ENCODE data around the gene GNG12. TPM values are rescaled to one million over a fixed set of nuclear protein-coding genes. Genes with fewer than 3 reads are reported as not detected.

The GNG12 gene
- total RNA-seq, 1 experiment from 2014 or later: 144 TPM

DNA sequence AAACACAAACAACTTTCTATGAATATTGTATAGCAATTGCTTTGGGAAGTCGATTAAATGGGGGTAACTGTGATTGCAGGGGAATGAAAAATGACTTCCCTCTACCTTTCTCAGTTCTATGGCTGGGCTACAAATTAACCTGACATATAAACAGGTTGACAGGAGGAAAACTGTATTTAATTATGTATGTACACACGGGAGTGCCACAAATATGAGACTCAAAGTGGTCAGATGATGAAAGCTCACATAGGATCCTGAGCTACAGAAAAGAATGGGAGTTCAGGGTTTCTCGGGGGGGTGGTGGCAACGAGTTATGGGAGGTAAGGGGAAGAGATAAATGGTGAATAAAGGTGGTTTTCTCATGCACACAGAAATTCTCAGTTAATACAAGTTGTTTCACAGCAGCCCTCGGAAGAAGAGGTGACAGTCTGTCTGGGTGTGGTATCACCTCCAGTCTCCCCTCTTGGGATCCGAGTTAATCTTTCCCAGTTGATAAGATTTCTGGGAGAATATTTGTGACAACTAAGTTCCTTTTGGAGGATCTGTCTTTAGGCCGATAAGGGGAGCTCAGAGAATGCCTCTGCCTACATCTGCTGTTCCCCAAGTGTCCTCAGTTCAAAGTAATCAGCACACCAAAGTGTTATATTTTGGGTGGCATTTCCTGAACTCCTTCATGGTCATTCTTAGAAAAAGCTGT is 122.0 kb downstream of the GNG12 start:
- no peak for DNase-seq (ENCODE audit: low read depth)

DNA sequence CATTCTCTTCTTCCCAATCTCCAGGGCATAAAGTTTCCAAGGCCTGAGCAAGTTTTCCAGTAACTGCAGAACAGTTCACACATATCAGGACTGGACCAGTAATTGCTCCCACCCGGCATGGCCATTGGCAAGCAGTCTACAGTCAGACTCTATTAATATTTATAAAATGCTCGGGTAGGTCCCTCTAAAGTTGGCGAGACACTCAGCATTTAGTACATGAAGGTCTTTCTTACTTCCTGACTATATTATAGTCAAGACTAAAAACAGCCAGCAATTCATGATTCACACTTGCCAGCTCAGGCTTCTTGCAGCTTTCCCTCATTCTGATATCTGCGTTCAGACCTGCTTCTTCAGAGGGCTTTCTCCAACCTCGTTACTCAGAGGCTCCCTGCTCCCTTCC is 122.8 kb downstream of the GNG12 start:
- DNase-seq (ENCODE audit: low read depth): peak; percentile 86

DNA sequence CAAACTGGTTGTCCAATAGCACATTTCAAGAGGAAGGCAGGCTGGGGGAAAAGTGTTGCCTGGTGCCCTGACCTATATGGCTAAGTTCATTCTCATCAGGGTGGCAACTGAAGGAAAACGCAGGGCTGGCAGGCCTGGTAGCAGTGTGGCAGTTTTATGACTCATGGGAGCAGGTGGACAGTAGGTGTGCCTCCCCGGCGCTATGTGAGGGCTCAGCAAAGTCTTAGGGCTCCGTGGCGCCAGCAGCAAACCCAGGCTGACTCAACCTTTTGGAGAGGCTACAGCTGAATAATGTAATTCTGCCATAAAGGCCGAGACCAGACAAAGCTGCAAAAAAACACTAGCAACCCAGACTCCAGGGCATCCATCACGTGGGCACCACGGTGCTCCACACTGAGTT is 124.7 kb downstream of the GNG12 start:
- DNase-seq (ENCODE audit: low read depth): peak; percentile 78

DNA sequence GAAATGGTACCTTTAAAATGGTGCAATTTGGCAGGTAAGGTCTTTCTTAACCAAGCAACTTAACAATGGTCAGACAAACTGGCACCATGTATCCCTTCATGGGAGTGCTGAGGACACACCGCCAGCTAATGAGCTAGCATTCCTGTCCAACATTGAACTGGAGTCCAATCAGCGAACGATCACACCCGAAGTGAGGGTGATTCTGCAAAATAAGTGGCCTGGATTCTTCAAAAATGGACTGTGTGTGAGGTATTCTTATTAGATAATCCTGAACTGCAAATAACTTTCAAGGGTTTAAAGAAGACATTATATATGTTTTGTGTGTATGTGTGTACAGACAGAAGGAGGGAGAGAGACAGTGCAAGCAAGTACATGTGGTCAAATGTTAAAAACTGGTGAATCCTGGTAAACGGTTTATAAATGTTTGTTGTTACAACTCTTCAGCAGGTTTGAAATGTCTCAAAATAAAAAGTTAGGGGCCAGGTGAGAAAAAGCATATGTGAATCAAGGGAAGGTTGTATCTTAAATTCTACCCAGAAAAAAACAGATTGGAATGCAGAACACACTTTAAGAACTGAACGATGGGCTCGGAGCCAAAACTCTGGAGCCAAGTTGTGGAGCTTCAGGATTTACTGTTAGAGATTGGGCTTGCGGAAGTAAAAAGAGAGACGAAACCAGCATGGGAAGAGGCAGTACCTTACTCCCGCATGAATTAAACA is 127.4 kb downstream of the GNG12 start:
- DNase-seq (ENCODE audit: low read depth): no peak

DNA sequence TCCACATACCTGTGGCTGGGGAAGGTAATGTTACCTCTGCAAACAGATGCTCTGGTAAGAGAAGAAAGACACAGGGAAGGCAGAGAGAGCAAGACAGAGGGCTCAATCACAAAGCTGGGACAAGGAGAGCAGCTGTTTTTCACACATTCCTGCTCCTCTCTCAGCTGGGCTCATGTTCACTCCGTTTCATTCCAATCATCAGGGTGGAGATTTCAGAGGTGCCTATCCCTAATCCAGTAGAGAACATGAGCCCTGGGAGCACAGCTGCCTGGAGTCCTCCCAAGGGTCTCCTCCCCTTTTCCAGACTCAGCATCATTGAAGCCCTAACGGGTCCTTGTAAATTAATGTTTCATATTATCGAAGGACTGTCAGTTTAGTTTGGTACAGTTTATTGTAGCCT is 128.9 kb downstream of the GNG12 start:
- no peak for DNase-seq (ENCODE audit: low read depth)

DNA sequence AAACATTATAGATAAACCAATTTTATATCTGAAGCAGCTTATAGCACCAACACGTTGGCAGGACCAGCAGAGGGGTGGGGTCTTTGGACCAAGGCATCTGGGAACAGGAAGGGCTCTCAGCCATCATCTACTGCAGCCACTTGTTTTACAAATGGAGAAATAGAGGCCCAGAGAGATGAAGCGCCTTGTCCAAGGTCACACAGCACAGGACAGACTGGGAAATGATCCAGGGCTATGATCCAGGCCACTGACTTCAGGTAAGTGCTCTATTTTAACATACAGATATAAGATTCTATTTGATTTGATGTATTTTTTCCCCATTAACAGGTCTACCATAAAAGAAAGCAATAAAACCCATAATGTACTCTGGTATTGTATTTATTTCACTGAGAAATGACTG is 131.4 kb downstream of the GNG12 start:
- DNase-seq (ENCODE audit: low read depth): no peak

DNA sequence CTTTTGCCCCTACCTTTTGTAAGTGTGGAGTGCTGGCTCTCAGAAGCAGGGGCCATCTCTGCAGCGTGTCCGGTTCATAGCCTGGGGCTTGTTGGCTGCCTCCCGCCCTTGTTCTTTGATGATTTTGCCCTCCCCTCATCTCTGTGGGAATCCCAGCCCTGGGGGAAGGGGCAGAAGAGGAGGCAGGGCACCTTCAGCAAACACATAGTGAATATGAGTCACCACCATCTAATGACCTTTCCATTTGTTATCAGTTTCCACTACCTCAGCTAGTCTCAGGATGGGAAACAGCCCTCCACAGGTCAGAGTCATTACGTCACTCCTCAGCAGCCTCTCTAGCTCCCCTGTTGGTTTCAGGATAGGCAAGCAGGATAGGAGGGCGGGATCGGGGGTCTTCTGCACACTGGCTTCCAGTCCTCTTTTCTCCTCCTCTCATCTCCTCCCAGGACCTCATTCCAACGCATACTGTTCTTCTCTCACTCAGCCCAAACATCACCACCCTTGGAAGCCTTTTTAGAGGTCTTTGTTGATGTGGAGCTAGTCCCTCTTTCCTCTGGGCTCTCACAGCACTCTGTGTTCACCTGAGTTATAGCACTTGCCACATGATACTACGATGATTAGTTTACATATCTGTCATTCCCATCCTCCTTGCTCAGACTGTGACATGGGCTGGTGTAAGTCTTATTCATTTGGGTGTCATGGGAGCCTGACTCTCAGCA is 132.4 kb downstream of the GNG12 start:
- peak; percentile 55 for DNase-seq (ENCODE audit: low read depth)

DNA sequence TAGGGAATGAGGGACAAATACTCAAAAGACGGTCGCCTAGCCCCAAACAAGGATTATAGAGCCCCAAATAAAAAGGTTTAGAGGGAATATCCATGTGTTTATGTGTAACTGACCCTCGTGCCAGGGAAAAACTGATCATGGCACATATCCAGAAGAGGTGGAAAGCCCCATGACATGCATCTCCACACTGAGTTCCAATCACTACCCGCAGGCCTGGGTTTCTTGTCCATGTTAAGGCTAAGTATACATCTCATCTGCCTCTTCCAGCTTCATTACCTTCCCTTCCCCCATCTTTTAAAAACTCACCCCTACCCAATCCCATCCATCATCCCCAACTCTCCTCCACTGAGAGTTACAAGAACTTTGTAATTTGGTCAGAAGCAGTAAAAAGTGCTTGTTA is 133.0 kb downstream of the GNG12 start:
- DNase-seq (ENCODE audit: low read depth): no peak

DNA sequence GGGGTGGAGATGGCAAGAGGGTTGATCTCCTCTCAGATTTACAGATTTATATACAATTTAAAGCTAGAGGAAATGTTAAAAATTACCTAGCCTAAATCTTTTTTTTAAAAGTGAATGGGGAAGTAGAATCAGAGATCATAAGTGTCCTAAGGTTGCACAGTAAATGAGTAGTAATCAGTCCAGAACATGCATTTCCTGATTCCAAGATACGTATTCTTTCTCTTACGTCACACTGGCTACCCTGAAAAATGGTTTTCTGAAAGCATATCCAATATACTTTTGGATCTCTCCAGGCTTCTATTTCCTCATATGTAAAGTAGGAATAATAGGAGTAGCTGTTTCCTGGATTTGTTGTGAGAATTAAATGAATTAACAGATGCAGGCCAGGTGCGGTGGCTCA is 136.6 kb downstream of the GNG12 start:
- no peak for DNase-seq (ENCODE audit: low read depth)

DNA sequence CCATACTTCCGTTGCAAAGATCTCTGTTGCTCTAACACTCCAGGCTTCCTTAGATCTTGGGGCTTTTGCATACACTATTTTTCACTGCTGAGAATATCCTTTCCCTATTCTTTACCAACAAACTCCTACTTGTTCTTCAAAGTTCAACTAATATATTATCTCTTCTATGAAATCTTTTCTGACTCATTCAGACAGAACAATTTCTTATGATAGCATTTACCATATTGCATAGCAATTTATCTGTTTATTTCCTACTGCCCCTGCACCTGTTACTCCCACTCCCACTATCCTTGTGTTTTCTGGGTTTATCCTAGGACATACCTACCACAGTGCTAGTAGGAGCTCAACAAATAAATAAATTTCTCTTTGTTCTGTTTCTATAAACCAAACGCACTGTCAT is 137.3 kb downstream of the GNG12 start:
- DNase-seq (ENCODE audit: low read depth): no peak

DNA sequence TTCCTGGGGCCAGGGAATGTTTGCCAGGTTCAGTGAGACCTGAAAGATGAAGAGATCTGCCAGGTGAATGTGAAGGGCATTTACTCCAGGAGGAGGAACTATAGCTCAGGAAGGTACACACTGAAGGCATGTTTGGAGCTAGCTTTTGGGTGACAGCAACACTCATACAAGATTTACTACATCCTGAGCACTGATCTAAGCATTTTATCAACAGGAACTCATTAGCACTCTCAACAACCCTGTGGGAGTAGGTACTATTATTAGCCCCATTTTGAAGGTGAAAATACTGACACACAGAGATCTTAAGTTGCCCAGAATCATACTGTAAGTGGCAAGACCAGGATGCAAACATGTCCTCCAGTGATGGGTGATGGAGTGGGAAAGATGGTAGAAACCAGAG is 141.6 kb downstream of the GNG12 start:
- no peak for DNase-seq (ENCODE audit: low read depth)

DNA sequence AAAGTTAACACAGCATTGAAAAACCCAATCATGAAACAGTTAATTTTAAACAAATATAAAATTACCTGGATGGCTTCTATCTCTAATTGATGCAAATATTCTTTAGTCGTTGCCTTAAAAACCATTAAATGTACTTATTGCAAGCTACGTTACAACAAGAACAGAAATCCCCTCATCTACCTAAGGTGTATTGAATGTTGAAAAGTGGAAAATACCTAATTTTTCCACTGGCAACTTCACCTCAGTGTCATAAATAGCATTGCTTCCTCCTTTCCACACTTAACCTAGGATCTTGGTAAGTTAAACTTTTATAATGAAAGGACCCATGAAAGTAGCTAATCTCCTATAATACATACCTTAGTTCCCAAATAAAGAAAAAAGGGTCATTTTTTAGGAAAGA is 142.9 kb downstream of the GNG12 start:
- DNase-seq (ENCODE audit: low read depth): no peak

DNA sequence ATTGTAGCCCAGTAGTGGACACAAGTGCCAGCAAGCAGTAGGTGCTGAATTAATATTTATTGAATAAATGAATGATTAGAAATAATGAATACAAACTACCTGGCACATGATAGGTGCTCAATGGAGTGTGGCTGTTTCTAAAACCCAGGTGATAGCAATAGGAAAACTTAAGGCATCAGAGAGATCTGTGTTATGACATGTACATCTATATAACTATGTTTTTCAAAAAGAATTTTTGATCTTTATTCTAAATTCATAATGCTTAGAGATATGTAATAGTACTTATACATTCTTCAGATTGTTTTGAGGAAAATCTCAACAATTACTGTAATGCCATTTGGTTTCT is 143.3 kb downstream of the GNG12 start:
- no peak for DNase-seq (ENCODE audit: low read depth)

DNA sequence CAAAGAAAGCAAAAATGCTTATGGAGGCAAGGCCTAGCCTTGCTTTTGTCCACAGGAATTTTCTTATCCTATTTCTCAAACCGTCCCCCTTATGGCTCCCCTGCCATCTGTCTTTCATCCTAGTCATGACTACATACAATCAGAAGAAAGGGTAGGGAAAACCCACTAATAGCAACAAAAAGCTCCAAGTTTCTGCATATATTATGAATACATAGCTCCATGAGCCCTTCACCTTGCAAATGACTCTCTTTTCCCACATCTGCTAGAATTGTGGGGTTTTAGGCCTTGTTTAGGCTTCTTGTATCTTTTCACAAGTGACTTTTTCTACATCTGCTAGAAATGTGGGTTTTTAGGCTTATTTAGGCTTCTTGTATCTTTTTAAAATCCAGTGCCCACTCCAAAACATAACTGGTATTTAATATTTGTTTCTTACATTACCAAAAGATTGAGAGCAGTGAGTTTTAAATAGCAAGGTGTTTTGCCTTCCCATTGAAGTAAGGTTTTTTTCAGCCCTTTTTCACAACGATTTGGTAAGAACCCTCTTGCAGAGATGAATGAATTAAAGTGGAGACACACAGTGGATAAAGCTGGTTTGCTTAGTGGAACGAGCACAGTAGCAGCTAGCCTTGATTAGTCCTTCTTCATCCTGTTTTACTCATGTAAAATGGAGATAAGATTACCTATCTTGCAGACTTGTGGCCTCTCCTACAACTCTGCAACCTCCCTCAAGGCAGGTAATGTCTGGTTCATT is 143.8 kb downstream of the GNG12 start:
- DNase-seq (ENCODE audit: low read depth): peak; percentile 33

DNA sequence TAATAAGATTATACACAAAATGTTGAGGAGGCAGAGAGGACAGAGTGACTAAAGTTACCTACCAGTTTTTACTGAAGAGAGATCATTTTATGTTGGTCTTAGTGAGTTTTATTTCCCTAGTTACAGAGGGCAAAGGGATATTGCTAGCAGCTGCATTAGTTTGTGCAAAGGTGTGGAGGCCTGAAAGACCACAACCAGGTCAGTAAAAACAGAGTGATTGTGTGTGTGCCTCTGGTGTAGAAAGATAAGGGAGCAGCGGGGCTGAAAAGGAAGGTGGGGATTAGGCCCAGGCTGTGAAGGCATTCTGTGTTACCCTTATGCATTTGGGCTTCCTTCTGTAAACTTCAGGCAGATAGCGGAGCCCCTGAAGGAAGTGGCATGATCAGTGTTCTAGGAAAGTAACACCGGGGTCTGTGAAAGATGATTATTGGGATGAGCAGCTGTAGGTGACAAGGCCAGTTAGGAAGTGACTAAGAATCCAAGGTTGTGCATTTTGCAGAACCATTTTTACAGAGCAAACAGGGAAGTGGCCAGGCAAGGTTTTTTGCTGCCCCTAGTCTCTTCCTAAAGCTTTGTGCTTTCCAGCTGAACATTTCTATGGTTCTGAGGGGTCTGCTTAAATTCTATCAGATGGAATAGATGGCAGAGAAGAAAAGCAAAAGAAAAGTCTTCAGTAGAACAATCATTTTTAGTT is 144.6 kb downstream of the GNG12 start:
- DNase-seq (ENCODE audit: low read depth): peak; percentile 56

DNA sequence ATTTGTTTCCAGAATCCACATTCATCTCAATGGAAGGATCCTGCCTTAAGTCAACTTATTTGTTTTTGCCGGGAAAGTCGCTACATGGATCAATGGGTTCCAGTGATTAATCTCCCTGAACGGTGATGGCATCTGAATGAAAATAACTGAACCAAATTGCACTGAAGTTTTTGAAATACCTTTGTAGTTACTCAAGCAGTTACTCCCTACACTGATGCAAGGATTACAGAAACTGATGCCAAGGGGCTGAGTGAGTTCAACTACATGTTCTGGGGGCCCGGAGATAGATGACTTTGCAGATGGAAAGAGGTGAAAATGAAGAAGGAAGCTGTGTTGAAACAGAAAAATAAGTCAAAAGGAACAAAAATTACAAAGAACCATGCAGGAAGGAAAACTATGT is 145.6 kb downstream of the GNG12 start:
- DNase-seq (ENCODE audit: low read depth): peak; percentile 50

DNA sequence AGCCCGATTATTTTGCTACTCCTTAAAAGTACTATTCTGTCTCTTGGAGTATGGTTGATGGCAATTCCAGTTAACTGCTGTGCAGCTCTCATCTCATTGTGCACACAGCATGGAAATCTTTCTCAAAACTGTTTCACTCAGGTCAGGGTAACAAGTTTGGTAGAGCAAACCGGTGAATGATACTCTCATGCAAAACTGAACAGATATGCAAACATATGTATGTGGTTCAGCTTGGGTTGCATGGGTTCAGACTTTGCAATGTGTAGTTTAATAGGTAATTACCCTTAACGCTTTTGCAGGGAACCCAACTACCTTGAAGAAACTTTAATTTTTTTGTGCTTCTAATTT is 146.1 kb downstream of the GNG12 start:
- DNase-seq (ENCODE audit: low read depth): no peak

DNA sequence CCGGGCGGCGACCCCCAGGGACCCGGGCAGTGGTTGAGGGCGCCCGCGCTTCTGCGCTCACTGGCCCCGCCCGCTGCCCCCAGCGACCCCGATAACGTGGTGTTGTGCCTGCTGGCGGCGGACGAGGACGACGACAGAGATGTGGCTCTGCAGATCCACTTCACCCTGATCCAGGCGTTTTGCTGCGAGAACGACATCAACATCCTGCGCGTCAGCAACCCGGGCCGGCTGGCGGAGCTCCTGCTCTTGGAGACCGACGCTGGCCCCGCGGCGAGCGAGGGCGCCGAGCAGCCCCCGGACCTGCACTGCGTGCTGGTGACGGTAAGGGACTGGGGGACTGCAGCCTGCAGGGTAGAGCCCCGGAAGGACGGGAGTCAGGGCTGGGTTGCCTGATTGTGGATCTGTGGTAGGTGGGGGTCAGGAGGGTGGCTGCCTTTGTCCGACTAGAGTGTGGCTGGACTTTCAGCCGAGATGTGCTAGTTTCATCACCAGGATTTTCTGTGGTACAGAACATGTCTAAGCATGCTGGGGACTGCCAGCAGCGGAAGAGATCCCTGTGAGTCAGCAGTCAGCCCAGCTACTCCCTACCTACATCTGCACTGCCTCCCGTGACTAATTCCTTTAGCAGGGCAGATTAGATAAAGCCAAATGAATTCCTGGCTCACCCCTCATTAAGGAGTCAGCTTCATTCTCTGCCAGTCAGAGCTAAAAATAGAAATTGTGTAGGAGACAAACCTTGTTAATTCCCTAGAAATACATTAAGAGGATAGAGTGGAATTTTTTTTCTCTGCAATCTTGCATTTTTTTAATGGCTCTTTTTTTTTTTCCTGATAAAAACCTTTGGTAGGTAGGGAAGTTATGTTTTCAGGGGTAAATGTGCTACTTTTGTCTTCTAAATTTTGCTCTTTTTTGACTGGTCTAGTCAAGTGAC is 146.7 kb downstream of the GNG12 start:
- peak; percentile 98 for DNase-seq (ENCODE audit: low read depth)

DNA sequence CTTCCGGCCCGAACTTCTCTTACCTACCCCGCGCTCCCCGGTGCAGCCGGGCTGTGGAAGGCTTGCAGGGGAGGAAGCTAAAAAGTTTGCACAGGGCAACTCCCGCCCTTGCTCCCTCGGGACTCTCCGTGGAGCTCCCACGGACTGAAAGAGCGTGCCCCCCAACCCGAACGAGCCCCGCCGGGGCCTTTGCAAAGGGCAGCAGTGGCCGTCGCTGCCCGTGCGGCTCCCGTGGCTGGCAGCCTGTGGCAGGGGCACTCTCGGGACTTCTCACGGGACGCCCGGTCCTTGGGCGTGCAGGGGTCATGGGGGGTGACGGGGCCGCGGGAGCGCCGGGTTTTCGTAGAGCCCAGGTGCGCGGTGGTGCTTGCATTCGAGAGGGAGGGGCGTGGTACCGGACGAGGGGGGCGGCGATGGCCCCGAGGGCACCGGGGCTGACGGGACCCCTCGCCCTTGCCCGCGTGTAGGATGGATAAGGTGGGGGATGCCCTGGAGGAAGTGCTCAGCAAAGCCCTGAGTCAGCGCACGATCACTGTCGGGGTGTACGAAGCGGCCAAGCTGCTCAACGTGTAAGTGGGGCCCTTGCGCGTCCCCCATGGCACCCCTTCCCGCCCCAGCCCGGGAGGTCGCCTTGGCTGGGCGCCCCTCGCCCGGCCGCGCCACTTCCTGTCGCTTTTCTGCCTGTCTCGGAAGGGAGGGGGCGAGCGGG is 147.6 kb downstream of the GNG12 start:
- peak; percentile 52 for DNase-seq (ENCODE audit: low read depth)

All from HT1080 (cell line).